ENCODE results near the gene FEM1A. TPM values are rescaled to one million over a fixed set of nuclear protein-coding genes. Genes with fewer than 3 reads are reported as not detected.

The FEM1A gene
- total and polyA plus RNA-seq, 10 donors, result 2.5 to 18.2 (median 11.5) TPM

DNA sequence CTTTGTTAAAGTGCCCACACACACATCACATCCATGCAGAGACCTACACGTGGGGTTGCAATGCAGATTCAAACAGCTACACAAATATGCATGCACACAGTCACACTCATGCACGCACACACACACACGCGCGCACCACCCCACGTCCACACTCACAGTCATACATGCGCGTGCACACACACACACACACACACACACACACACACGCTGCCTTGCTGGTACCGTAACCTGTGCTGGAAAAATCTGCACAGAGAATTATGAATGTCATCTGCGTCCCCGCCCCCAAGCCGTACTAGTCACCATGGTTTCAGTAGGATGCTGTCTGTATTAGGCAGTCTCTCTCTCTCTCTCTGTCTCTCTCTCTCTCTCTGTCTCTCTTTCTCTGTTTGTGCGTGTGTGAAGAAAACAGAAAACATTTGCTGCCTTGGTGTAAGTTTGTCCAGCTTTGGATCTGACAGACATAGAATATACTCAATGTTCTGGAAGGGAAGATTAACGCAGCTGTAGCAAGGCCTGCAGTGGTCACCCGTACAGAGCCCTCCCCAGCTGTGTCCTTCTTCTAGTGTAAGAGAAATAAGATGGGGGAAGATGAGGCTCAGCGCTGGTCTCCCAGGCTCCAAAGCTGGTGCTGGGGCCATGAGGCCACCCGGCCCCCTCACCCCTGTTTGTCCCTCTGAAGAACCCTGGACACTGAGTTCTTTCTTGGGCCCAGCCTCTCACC is 41.5 kb upstream of the FEM1A start:
- TF ChIP-seq POLR2AphosphoS5 (IDR thresholded peaks at IDR 0.05), result no peak
- TF ChIP-seq POLR2A (IDR thresholded peaks at IDR 0.05), result no peak
- TF ChIP-seq, protein P1, sequence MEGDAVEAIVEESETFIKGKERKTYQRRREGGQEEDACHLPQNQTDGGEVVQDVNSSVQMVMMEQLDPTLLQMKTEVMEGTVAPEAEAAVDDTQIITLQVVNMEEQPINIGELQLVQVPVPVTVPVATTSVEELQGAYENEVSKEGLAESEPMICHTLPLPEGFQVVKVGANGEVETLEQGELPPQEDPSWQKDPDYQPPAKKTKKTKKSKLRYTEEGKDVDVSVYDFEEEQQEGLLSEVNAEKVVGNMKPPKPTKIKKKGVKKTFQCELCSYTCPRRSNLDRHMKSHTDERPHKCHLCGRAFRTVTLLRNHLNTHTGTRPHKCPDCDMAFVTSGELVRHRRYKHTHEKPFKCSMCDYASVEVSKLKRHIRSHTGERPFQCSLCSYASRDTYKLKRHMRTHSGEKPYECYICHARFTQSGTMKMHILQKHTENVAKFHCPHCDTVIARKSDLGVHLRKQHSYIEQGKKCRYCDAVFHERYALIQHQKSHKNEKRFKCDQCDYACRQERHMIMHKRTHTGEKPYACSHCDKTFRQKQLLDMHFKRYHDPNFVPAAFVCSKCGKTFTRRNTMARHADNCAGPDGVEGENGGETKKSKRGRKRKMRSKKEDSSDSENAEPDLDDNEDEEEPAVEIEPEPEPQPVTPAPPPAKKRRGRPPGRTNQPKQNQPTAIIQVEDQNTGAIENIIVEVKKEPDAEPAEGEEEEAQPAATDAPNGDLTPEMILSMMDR (IDR thresholded peaks at IDR 0.05 in 8 of 11, conservative IDR thresholded peaks at IDR 0.05 in 3 of 11), result no peak
- H3K9me3 ChIP-seq, result no peaks in the 10 kb centered on the region
- DNase-seq, result no peak
- H3K4me1 ChIP-seq, result peaks cover 0 to 6% (median 0%) of the 10 kb centered on the region in 6 donors
- peaks cover 0 to 38% (median 0%) of the 10 kb centered on the region in 7 donors for H3K27me3 ChIP-seq (replicated peaks in 1 of 7)
- 74 to 85% (median 78%) methylated on average over 18 of the region's 18 CpGs for WGBS, 5 donors
- no peak overlapping the region for H3K4me3 ChIP-seq
- intact Hi-C loops (cut with DNase I; ENCODE audit: low total_unique reads), result no loop called here
- no peak overlapping the region for H3K27ac ChIP-seq
- no peaks in the 10 kb centered on the region for H3K36me3 ChIP-seq

DNA sequence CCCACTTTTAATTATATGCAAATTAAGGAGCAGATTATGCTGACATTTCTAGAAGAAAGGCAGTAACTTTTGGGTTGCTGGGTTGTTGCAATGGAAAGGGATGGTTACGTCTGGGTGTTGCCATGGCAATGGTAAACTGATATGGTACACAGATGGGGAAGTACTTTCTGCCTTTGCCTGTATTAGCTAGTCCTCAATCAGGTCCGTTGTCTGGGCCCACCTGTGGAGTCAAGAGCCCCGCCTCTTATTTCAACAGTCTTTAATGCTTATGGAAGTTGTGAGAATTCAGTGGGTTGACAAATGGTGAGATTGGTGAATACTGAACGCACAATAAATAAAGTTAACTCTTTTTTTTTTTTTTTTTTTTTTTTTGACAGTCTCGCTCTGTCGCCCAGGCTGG is 37.3 kb upstream of the FEM1A start:
- intact Hi-C loops (cut with DNase I; ENCODE audit: low total_unique reads), result no loop called here
- no peak overlapping the region for H3K27ac ChIP-seq
- WGBS, 5 donors, result 56 to 75% (median 64%) methylated on average over 4 to 6 of the region's 6 CpGs

DNA sequence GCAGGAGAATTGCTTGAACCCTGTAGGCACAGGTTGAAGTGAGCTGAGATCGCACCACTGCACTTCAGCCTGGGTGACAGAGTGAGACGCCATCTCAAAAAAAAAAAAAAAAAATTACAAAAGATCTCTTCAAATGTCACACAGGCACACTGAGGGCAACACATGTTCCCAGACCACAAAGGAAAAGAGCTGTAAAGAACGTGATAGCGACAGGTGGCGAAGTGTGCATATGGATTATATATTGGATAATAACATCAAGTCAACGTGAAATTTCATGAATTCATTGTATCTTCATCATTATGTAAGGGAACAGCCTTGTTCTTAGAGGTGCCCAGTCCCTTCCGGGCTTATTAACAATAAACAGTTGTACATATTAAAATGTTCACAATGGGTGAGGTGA is 36.1 kb upstream of the FEM1A start:
- intact Hi-C loops (cut with DNase I; ENCODE audit: low total_unique reads), result no loop called here
- H3K9me3 ChIP-seq, result peaks cover 0 to 7% (median 0%) of the 10 kb centered on the region in 8 donors
- H3K36me3 ChIP-seq, result no peaks in the 10 kb centered on the region

More for the DNA sequence above, 37.3 kb upstream of the FEM1A start:
- Histone ChIP-seq H3K4me1 (peaks cover 0 to 5% (median under 1%) of the 10 kb centered on the region in 6 donors), H3K9me3 (peaks cover 0 to 7% (median 0%) of the 10 kb centered on the region in 8 donors), H3K4me3 (no peak overlapping the region), H3K36me3 (no peaks in the 10 kb centered on the region), H3K27me3 (replicated peaks in 1 of 7) (peaks cover 0 to 6% (median 0%) of the 10 kb centered on the region in 7 donors)
- no peak for DNase-seq
- TF ChIP-seq POLR2A (IDR thresholded peaks at IDR 0.05) (no peak), POLR2AphosphoS5 (IDR thresholded peaks at IDR 0.05) (no peak)

DNA sequence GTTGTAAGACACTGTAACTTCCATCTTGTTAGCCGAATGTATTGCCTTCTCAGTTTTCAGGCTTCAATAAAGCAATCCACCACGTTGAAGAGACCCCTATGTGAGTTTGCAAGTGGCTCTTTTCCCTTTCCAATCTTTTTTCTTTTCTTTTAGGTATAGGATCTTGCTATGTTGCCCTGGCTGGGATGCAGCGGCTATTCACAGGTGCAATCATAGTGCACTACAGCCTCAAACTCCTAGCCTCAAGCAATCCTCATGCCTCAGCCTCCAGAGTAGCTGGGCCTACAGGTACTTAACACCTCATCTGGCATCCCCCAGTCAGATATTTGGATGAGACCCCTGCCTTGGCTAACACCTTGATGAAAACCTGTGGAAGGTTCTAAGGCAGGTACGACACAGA is 33.5 kb upstream of the FEM1A start:
- intact Hi-C loops (cut with DNase I; ENCODE audit: low total_unique reads), result no loop called here
- Histone ChIP-seq H3K9me3 (peaks cover 0 to 7% (median 0%) of the 10 kb centered on the region in 8 donors), H3K27ac (no peak overlapping the region), H3K36me3 (no peaks in the 10 kb centered on the region), H3K27me3 (replicated peaks in 1 of 7) (peaks cover 0 to 44% (median 22%) of the 10 kb centered on the region in 7 donors), H3K4me1 (peaks cover 8 to 19% (median 14%) of the 10 kb centered on the region in 6 donors), H3K4me3 (no peak overlapping the region)
- no peak for TF ChIP-seq POLR2AphosphoS5 (IDR thresholded peaks at IDR 0.05)
- TF ChIP-seq, protein P1 (IDR thresholded peaks at IDR 0.05 in 8 of 11, conservative IDR thresholded peaks at IDR 0.05 in 3 of 11), result no peak
- no peak for TF ChIP-seq POLR2A (IDR thresholded peaks at IDR 0.05)
- no peak for DNase-seq
- 69 to 79% (median 76%) methylated on average over 4 of the region's 4 CpGs for WGBS, 5 donors

More for the DNA sequence above, 36.1 kb upstream of the FEM1A start:
- 83 to 88% (median 87%) methylated on average over 7 of the region's 7 CpGs for WGBS, 5 donors
- DNase-seq, result no peak
- H3K4me3 ChIP-seq, result no peak overlapping the region
- TF ChIP-seq POLR2A (IDR thresholded peaks at IDR 0.05) (no peak), POLR2AphosphoS5 (IDR thresholded peaks at IDR 0.05) (no peak)
- TF ChIP-seq, protein P1 (IDR thresholded peaks at IDR 0.05 in 8 of 11, conservative IDR thresholded peaks at IDR 0.05 in 3 of 11), result no peak
- peaks cover 0 to 17% (median 11%) of the 10 kb centered on the region in 7 donors for H3K27me3 ChIP-seq (replicated peaks in 1 of 7)
- no peak overlapping the region for H3K27ac ChIP-seq
- H3K4me1 ChIP-seq, result peaks cover 8 to 17% (median 13%) of the 10 kb centered on the region in 6 donors

Data from spleen (tissue), 11 donors.